Measurements from ENCODE around the gene LMBR1. TPM values are rescaled to one million over a fixed set of nuclear protein-coding genes. Genes with fewer than 3 reads are reported as not detected.

LMBR1 gene
- total RNA-seq, 3 donors from 2014 or later: 40.5 to 56.3 (median 44.9) TPM

DNA sequence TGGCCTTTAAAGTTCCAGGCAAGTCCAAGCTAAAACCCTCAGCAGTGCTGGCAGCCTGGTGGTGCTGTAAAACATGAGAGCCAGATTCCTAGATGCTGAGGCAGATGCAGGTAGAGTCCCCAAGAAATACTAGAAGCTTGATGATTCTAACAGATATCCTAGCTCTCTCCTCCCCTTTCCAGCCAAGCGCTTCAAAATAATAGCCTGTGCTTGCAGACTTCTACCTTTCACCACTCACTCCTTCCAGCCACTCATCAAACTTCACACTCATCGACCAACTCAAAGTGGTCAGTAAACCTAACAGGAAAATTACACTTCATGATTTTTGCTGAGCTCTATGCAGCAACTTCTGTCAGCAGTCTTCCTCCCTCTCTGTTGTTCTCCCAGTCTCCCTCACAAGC lies 50.2 kb downstream of the LMBR1 start:
- Histone ChIP-seq H3K9me3 (no peaks in the 10 kb centered on the region), H3K4me1 (ENCODE audit: low read depth) (no peaks in the 10 kb centered on the region), H3K36me3 (ENCODE audit: low read depth) (no peaks in the 10 kb centered on the region), H3K4me3 (no peak overlapping the region)
- TF ChIP-seq, protein P1, sequence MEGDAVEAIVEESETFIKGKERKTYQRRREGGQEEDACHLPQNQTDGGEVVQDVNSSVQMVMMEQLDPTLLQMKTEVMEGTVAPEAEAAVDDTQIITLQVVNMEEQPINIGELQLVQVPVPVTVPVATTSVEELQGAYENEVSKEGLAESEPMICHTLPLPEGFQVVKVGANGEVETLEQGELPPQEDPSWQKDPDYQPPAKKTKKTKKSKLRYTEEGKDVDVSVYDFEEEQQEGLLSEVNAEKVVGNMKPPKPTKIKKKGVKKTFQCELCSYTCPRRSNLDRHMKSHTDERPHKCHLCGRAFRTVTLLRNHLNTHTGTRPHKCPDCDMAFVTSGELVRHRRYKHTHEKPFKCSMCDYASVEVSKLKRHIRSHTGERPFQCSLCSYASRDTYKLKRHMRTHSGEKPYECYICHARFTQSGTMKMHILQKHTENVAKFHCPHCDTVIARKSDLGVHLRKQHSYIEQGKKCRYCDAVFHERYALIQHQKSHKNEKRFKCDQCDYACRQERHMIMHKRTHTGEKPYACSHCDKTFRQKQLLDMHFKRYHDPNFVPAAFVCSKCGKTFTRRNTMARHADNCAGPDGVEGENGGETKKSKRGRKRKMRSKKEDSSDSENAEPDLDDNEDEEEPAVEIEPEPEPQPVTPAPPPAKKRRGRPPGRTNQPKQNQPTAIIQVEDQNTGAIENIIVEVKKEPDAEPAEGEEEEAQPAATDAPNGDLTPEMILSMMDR (IDR thresholded peaks at IDR 0.05): no peak
- DNase-seq (no peak), ATAC-seq (no peak)
- intact Hi-C loops (cut with DNase I, micrococcal nuclease): no loop called here

DNA sequence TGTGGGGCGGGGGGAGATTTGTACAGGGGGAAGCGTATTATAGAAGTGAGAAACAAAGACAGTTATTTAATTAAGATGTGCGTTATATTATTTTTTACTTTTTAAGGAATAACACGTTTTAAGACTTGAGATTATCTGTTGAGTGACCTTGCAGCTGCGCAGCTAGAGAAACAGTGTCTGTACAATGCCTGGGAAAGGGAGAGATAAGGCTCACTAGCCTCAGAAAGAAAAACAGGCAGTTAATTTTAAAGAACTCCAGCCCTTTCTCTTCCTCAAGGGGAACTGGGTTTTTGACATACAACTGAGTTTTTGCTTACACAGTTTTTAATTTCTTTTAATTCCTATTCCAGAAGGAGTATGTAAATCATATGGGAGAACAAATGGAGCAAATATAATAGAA lies 50.7 kb downstream of the LMBR1 start:
- H3K4me3 ChIP-seq: no peak overlapping the region
- H3K4me1 ChIP-seq (ENCODE audit: low read depth): no peaks in the 10 kb centered on the region
- DNase-seq: no peak
- TF ChIP-seq, protein P1 (IDR thresholded peaks at IDR 0.05): no peak
- H3K9me3 ChIP-seq: no peaks in the 10 kb centered on the region
- intact Hi-C loops (cut with DNase I, micrococcal nuclease): no loop called here
- ATAC-seq: no peak
- no peaks in the 10 kb centered on the region for H3K36me3 ChIP-seq (ENCODE audit: low read depth)

DNA sequence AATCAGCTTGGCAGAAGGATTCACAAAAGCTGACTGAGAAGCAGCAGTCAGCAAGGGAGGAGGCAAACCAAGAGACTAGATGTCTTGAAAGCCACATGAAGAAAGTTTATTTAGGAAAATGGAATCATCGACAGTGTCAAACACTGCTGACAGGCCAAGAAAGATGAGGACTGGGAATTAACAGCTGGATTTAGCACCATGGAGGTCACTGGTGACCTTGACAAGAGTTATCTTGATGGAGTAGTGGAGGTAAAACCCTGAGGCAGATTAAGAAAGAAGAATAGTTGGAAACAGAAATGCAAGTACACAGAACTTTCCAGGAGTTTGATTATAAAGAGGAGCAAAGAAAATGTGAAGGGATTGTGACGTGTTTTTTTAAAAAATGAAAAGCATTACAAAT lies 51.5 kb downstream of the LMBR1 start:
- ATAC-seq: no peak
- TF ChIP-seq, protein P1 (IDR thresholded peaks at IDR 0.05): no peak

DNA sequence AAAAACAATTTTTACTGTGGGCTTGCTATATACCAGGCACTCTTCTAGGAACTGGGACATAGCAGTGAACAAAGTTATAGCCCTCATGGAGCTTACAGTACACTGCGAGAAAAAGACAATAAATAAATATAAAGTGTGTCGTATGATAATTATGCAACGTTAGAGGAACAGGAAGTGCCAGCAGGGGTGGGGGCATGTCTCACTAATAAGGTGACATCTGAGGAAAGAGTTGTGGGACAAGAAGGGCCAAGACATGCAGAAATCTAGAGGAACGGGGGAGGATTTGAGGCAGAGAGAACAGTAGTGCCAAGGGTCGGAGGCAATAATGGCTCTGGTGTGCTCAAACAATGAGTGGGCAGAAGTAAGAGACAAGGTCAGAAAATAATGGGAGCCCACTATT lies 52.8 kb downstream of the LMBR1 start:
- TF ChIP-seq, protein P1 (IDR thresholded peaks at IDR 0.05): no peak
- ATAC-seq: no peak
- Histone ChIP-seq H3K4me1 (ENCODE audit: low read depth) (no peaks in the 10 kb centered on the region), H3K36me3 (ENCODE audit: low read depth) (no peaks in the 10 kb centered on the region), H3K4me3 (no peak overlapping the region), H3K9me3 (no peaks in the 10 kb centered on the region)
- no peak for DNase-seq
- intact Hi-C loops (cut with DNase I, micrococcal nuclease): no loop called here

More for the DNA sequence above, 51.5 kb downstream of the LMBR1 start:
- Histone ChIP-seq H3K9me3 (no peaks in the 10 kb centered on the region), H3K4me3 (no peak overlapping the region), H3K4me1 (ENCODE audit: low read depth) (no peaks in the 10 kb centered on the region), H3K36me3 (ENCODE audit: low read depth) (no peaks in the 10 kb centered on the region)
- DNase-seq: no peak
- intact Hi-C loops (cut with DNase I, micrococcal nuclease): no loop called here

DNA sequence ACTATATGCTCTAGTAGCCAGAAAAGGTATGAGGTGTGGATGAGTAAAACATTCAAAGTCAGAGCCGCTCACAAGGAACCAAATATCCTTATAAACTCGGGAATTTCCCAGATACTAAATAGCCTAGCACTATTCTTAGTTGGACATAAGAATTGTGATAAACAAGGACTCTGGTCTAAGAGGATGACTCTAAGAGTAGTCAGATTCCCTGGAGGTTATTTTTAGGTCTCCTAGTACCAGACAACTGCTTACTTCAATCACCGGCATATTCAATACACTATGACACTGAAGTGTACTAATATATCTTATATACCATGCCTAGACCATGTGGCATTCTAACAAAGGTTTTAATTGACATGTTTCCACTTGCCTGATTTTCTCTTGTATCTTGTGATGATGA lies 56.5 kb downstream of the LMBR1 start:
- Histone ChIP-seq H3K36me3 (ENCODE audit: low read depth) (no peaks in the 10 kb centered on the region), H3K9me3 (no peaks in the 10 kb centered on the region), H3K4me3 (no peak overlapping the region), H3K4me1 (ENCODE audit: low read depth) (no peaks in the 10 kb centered on the region)
- DNase-seq (no peak), ATAC-seq (no peak)
- TF ChIP-seq, protein P1 (IDR thresholded peaks at IDR 0.05): no peak
- intact Hi-C loops (cut with DNase I, micrococcal nuclease): no loop called here

DNA sequence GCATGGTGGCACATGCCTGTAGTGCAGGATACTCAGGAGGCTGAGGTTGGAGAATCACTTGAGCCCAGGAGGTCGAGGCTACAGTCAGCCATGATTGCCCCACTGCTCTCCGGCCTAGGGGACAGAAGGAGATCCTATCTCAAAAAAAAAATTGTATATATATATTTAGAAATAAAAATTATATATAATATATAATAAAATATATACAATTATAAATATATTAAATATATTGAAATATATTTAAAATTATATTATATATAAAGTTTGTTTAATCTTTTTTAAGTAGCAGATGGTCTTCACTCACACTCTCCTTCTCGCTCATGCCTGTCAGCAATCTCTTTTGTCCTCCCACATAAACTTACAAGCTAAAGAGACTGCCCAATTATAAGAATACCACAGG lies 58.5 kb downstream of the LMBR1 start:
- ATAC-seq (no peak), DNase-seq (no peak)
- intact Hi-C loops (cut with DNase I, micrococcal nuclease): no loop called here
- TF ChIP-seq, protein P1 (IDR thresholded peaks at IDR 0.05): no peak
- Histone ChIP-seq H3K4me3 (no peak overlapping the region), H3K4me1 (ENCODE audit: low read depth) (no peaks in the 10 kb centered on the region), H3K9me3 (no peaks in the 10 kb centered on the region), H3K36me3 (ENCODE audit: low read depth) (no peaks in the 10 kb centered on the region)

Measured in mucosa of descending colon (tissue), 3 donors.